HCT116 (cell line): ENCODE measurements around the gene PABPC3. TPM values are rescaled to one million over a fixed set of nuclear protein-coding genes. Genes with fewer than 3 reads are reported as not detected.

Experiments used
- ATAC-seq: fragments of 200-7000 bp; cut with Tn5 transposase; 2 replicates; pipeline ENCODE4 v1.9.1; 2020; ENCODE audit warnings: mild to moderate bottlenecking, moderate library complexity
- BruUV-seq: library from RNA; stranded (reverse); fragments of 400-500 nt; replicated peaks from 2 replicates; lab custom pipeline; 2021; lab: Mats Ljungman, UMichigan
- CTCF ChIA-PET: fragments of 300-600 bp; sonication (Branson Sonifier 250); formaldehyde crosslinking; loops from one replicate; lab custom pipeline; 2021; ENCODE audit warnings: antibody characterized with exemption; lab: Charles Lee
- POLR2A ChIA-PET: fragments of 300-600, 350-600 bp; sonication (Branson Sonifier 250); formaldehyde crosslinking; loops from one replicate; lab custom pipeline; 2021; ENCODE audit warnings: antibody characterized with exemption; lab: Charles Lee
- RAD21 ChIA-PET, 2 experiments: fragments of 300-600 bp; sonication (Branson Sonifier 250); formaldehyde crosslinking; loops; one replicate each; lab custom pipeline; 2023; ENCODE audit warnings: low total read pairs in 2 of 2; ENCODE audit not compliant: uncharacterized antibody in 2 of 2, unreplicated experiment in 2 of 2, low non-redundant PET in 1 of 2; lab: Charles Lee
- DNase-seq: peaks from one replicate; pipeline ENCODE4 v3.0.0-alpha.2; 2010; ENCODE audit warnings: low read depth, low spot score
- H2AFZ ChIP-seq: fragments of 200-600 bp; shearing (Covaris generic), sonication (generic); 2 replicates; pipeline ENCODE4 v1.6.1; 2017; ENCODE audit warnings: low read depth, mixed run types, mixed read lengths, antibody characterized with exemption, low read length; ENCODE audit not compliant: poor library complexity, severe bottlenecking
- H3K27ac ChIP-seq: 2 replicates; pipeline ENCODE4 v1.5.1; 2012; ENCODE audit warnings: low read depth, low read length
- H3K27me3 ChIP-seq: fragments of 200-600 bp; sonication (generic); 2 replicates; pipeline ENCODE4 v1.6.1; 2016; ENCODE audit warnings: mixed run types, low read length, mixed read lengths; ENCODE audit not compliant: insufficient read depth
- H3K36me3 ChIP-seq, 2 experiments: fragments of 200-500 bp in 1 of 2; fragments of 200-600 bp in 1 of 2; sonication (Bioruptor generic) in 1 of 2; sonication (generic) in 1 of 2; 2 replicates each; pipeline versions ENCODE4 v1.5.1 to v1.6.1; 2014 to 2016; ENCODE audit warnings: low read length in 2 of 2, inconsistent platforms in 1 of 2, mixed read lengths in 1 of 2, mixed run types in 1 of 2; ENCODE audit not compliant: insufficient read depth in 2 of 2, control insufficient read depth in 1 of 2
- H3K4me1 ChIP-seq, 2 experiments: fragments of 200-600 bp in 1 of 2; sonication (generic) in 1 of 2; 2 replicates each; pipeline versions ENCODE4 v1.5.1 to v1.6.1; 2012 to 2017; ENCODE audit warnings: low read length in 2 of 2, inconsistent platforms in 1 of 2, mild to moderate bottlenecking in 1 of 2, mixed read lengths in 1 of 2, mixed run types in 1 of 2, moderate library complexity in 1 of 2; ENCODE audit not compliant: insufficient read depth in 2 of 2, control insufficient read depth in 1 of 2
- H3K4me2 ChIP-seq: fragments of 200-600 bp; sonication (generic); 2 replicates; pipeline ENCODE4 v1.6.1; 2017; ENCODE audit warnings: mixed run types, low read length, mixed read lengths
- H3K4me3 ChIP-seq, 2 experiments: fragments of 200-600 bp in 1 of 2; sonication (generic) in 1 of 2; replicated peaks in 1 of 2; 2 replicates each; pipeline ENCODE4 v1.5.1; 2011 to 2016; ENCODE audit warnings: low read length in 2 of 2, control low read depth in 1 of 2, low read depth in 1 of 2, mild to moderate bottlenecking in 1 of 2, mixed read lengths in 1 of 2, mixed run types in 1 of 2
- H3K79me2 ChIP-seq: fragments of 200-600 bp; sonication (generic); 2 replicates; pipeline ENCODE4 v1.6.1; 2017; ENCODE audit warnings: mild to moderate bottlenecking, mixed run types, low read length, moderate library complexity, mixed read lengths; ENCODE audit not compliant: insufficient read depth
- H3K9ac ChIP-seq: fragments of 200-600 bp; sonication (generic); 2 replicates; pipeline ENCODE4 v1.6.1; 2016; ENCODE audit warnings: low read length, mixed read lengths
- H3K9me2 ChIP-seq: fragments of 200-600 bp; sonication (generic), shearing (Covaris generic); 2 replicates; pipeline ENCODE4 v1.6.1; 2017; ENCODE audit warnings: mixed run types, mild to moderate bottlenecking, moderate library complexity; ENCODE audit not compliant: insufficient read depth
- H3K9me3 ChIP-seq, 2 experiments: fragments of 200-500 bp in 1 of 2; fragments of 200-600 bp in 1 of 2; sonication (Bioruptor generic) in 1 of 2; sonication (generic) in 1 of 2; 2 replicates each; pipeline ENCODE4 v1.6.1; 2014 to 2017; ENCODE audit warnings: low read length in 2 of 2, mixed read lengths in 2 of 2, inconsistent platforms in 1 of 2, low read depth in 1 of 2, mild to moderate bottlenecking in 1 of 2, mixed run types in 1 of 2, moderate library complexity in 1 of 2; ENCODE audit not compliant: control insufficient read depth in 1 of 2, insufficient read depth in 1 of 2
- H4K20me1 ChIP-seq: fragments of 200-600 bp; sonication (generic), shearing (Covaris generic); 2 replicates; pipeline ENCODE4 v1.6.1; 2017; ENCODE audit warnings: mixed run types, mild to moderate bottlenecking, moderate library complexity; ENCODE audit not compliant: insufficient read depth
- EGR1 ChIP-seq: IDR thresholded peaks from 2 replicates; pipeline ENCODE4 v1.6.1; 2012; ENCODE audit warnings: low read depth
- EZH2 ChIP-seq: fragments of 200-600 bp; sonication (generic); IDR thresholded peaks from 2 replicates; pipeline ENCODE4 v1.6.1; 2017; ENCODE audit warnings: antibody characterized with exemption, mixed run types
- MAX ChIP-seq: IDR thresholded peaks from 2 replicates; pipeline ENCODE4 v1.6.1; 2012
- POLR2A ChIP-seq: IDR thresholded peaks from 2 replicates; pipeline ENCODE4 v1.7.0; 2011; ENCODE audit warnings: borderline replicate concordance; ENCODE audit not compliant: insufficient read depth, insufficient read length; ENCODE audit errors: extremely low read depth
- RAD21 ChIP-seq: IDR thresholded peaks from 2 replicates; pipeline ENCODE4 v1.6.1; 2012; ENCODE audit warnings: low read depth, mild to moderate bottlenecking
- SIN3A ChIP-seq: IDR thresholded peaks from 2 replicates; pipeline ENCODE4 v1.6.1; 2012; ENCODE audit warnings: low read depth
- SP1 ChIP-seq: IDR thresholded peaks from 2 replicates; pipeline ENCODE4 v1.6.1; 2012; ENCODE audit warnings: low read depth
- YY1 ChIP-seq: IDR thresholded peaks from 2 replicates; pipeline ENCODE4 v1.6.1; 2011; ENCODE audit warnings: low read length, low read depth, moderate library complexity, mild to moderate bottlenecking; ENCODE audit not compliant: insufficient replicate concordance; ENCODE audit errors: extremely low read depth
- ZFX ChIP-seq: fragments of 450-650 bp; IDR thresholded peaks from 2 replicates; pipeline ENCODE4 v1.6.1; 2017
- intact Hi-C: fragments of 100-400 bp; cut with micrococcal nuclease; formaldehyde crosslinking; loops from 2 replicates; pipeline ENCODE4 v1.10.0; 2022
- total RNA-seq: library from RNA; stranded (reverse); gene quantifications from one replicate; pipeline ENCODE4 v1.2.1, GENCODE V29; 2021; ENCODE audit not compliant: unreplicated experiment
- TF ChIP-seq, protein P1 (sequence below): IDR thresholded peaks from 2 replicates; pipeline ENCODE4 v1.6.1; 2012; ENCODE audit warnings: low read depth
- TF ChIP-seq, protein P2 (sequence below), 3 experiments: fragments of 200-600 bp in 1 of 3; sonication (generic) in 1 of 3; IDR thresholded peaks in 2 of 3; conservative IDR thresholded peaks in 1 of 3; 2 replicates each; pipeline ENCODE4 v1.5.1; 2012 to 2017; ENCODE audit warnings: low read depth in 2 of 3, low read length in 2 of 3, antibody characterized with exemption in 1 of 3, borderline replicate concordance in 1 of 3, control low read depth in 1 of 3, mild to moderate bottlenecking in 1 of 3, mixed read lengths in 1 of 3, mixed run types in 1 of 3, moderate library complexity in 1 of 3; ENCODE audit not compliant: insufficient read depth in 1 of 3
- TF ChIP-seq, protein P3 (sequence below): IDR thresholded peaks from 2 replicates; pipeline ENCODE4 v1.6.1; 2012

Gene PABPC3
- total RNA-seq, 1 experiment from 2014 or later: 0.59 TPM

GRCh38 chr13:25118378-25118905, 22.5 kb downstream of the PABPC3 start:
- no peak overlapping the region for H3K9ac ChIP-seq
- intact Hi-C loops: no loop called here
- ChIA-PET POLR2A (no interaction called here), RAD21 (no interaction called here), CTCF (no interaction called here)
- H3K27ac ChIP-seq: no peak overlapping the region
- H3K9me2 ChIP-seq: no peaks in the 10 kb centered on the region
- H3K79me2 ChIP-seq: no peaks in the 10 kb centered on the region
- BruUV-seq: no TSS peak
- H3K4me3 ChIP-seq: no peak overlapping the region
- DNase-seq: no peak
- no peak overlapping the region for H2AFZ ChIP-seq
- no peak overlapping the region for H3K4me2 ChIP-seq
- no peaks in the 10 kb centered on the region for H4K20me1 ChIP-seq
- TF ChIP-seq ZFX (no peak), EGR1 (no peak), SP1 (no peak), EZH2 (no peak), POLR2A (no peak), YY1 (no peak), RAD21 (no peak), SIN3A (no peak), MAX (no peak)
- TF ChIP-seq, protein P1, sequence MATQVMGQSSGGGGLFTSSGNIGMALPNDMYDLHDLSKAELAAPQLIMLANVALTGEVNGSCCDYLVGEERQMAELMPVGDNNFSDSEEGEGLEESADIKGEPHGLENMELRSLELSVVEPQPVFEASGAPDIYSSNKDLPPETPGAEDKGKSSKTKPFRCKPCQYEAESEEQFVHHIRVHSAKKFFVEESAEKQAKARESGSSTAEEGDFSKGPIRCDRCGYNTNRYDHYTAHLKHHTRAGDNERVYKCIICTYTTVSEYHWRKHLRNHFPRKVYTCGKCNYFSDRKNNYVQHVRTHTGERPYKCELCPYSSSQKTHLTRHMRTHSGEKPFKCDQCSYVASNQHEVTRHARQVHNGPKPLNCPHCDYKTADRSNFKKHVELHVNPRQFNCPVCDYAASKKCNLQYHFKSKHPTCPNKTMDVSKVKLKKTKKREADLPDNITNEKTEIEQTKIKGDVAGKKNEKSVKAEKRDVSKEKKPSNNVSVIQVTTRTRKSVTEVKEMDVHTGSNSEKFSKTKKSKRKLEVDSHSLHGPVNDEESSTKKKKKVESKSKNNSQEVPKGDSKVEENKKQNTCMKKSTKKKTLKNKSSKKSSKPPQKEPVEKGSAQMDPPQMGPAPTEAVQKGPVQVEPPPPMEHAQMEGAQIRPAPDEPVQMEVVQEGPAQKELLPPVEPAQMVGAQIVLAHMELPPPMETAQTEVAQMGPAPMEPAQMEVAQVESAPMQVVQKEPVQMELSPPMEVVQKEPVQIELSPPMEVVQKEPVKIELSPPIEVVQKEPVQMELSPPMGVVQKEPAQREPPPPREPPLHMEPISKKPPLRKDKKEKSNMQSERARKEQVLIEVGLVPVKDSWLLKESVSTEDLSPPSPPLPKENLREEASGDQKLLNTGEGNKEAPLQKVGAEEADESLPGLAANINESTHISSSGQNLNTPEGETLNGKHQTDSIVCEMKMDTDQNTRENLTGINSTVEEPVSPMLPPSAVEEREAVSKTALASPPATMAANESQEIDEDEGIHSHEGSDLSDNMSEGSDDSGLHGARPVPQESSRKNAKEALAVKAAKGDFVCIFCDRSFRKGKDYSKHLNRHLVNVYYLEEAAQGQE: no peak
- TF ChIP-seq, protein P2, sequence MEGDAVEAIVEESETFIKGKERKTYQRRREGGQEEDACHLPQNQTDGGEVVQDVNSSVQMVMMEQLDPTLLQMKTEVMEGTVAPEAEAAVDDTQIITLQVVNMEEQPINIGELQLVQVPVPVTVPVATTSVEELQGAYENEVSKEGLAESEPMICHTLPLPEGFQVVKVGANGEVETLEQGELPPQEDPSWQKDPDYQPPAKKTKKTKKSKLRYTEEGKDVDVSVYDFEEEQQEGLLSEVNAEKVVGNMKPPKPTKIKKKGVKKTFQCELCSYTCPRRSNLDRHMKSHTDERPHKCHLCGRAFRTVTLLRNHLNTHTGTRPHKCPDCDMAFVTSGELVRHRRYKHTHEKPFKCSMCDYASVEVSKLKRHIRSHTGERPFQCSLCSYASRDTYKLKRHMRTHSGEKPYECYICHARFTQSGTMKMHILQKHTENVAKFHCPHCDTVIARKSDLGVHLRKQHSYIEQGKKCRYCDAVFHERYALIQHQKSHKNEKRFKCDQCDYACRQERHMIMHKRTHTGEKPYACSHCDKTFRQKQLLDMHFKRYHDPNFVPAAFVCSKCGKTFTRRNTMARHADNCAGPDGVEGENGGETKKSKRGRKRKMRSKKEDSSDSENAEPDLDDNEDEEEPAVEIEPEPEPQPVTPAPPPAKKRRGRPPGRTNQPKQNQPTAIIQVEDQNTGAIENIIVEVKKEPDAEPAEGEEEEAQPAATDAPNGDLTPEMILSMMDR (IDR thresholded peaks at IDR 0.05 in 2 of 3, conservative IDR thresholded peaks at IDR 0.05 in 1 of 3; ENCODE audit: borderline replicate concordance in 1 of 3, insufficient read depth in 1 of 3, low read depth in 2 of 3, low read length in 2 of 3): no peak
- TF ChIP-seq, protein P3, sequence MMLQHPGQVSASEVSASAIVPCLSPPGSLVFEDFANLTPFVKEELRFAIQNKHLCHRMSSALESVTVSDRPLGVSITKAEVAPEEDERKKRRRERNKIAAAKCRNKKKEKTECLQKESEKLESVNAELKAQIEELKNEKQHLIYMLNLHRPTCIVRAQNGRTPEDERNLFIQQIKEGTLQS: no peak
- TF ChIP-seq, all 23 proteins: peak for 0
- Histone ChIP-seq H3K9me3 (no peaks in the 10 kb centered on the region), H3K27me3 (no peaks in the 10 kb centered on the region), H3K36me3 (no peaks in the 10 kb centered on the region), H3K4me1 (no peaks in the 10 kb centered on the region)
- ATAC-seq: no peak
